Measurements from ENCODE around the gene RHOT1.

Gene RHOT1

GRCh38 chr17:32222621-32223020, 80.3 kb downstream of the RHOT1 start:
- H3K36me3 Mint-ChIP-seq, result peaks cover 9% of the 10 kb centered on the region
- H3K4me3 Mint-ChIP-seq, result no peak overlapping the region
- H3K27me3 Mint-ChIP-seq, result no peaks in the 10 kb centered on the region
- H3K9me3 Mint-ChIP-seq, result no peaks in the 10 kb centered on the region
- peaks cover 20% of the 10 kb centered on the region for H3K4me1 Mint-ChIP-seq
- H3K27ac Mint-ChIP-seq, result no peak overlapping the region

GRCh38 chr17:32223703-32224102, 81.4 kb downstream of the RHOT1 start:
- peak overlapping the region; percentile 62 for H3K27ac Mint-ChIP-seq
- no peaks in the 10 kb centered on the region for H3K27me3 Mint-ChIP-seq
- peaks cover 19% of the 10 kb centered on the region for H3K4me1 Mint-ChIP-seq
- H3K9me3 Mint-ChIP-seq, result no peaks in the 10 kb centered on the region
- H3K4me3 Mint-ChIP-seq, result no peak overlapping the region
- peaks cover 9% of the 10 kb centered on the region for H3K36me3 Mint-ChIP-seq

GRCh38 chr17:32226886-32227285, 84.6 kb downstream of the RHOT1 start:
- H3K27me3 Mint-ChIP-seq, result no peaks in the 10 kb centered on the region
- H3K4me3 Mint-ChIP-seq, result no peak overlapping the region
- peaks cover 4% of the 10 kb centered on the region for H3K36me3 Mint-ChIP-seq
- H3K27ac Mint-ChIP-seq, result no peak overlapping the region
- no peaks in the 10 kb centered on the region for H3K9me3 Mint-ChIP-seq
- peaks cover 7% of the 10 kb centered on the region for H3K4me1 Mint-ChIP-seq

DNA sequence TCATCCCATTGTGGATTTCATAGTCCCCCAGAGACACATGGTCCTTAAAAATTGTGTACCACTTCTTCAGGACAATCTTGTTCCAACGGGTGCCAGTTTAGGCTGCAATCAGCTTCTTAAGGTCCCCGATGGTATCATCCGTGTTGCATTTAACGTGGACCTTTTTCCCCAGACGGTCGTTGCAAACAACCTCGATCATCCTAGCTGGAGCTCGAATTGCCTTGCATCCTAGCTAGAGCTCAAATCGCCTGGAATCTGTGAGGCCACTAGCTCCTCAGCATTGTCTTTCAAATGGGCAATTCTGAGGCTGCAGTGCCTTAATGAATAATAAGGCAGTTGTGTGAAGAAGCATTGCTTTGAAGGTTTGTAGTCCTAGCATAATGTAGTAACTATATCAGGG, 85.6 kb downstream of the RHOT1 start:
- Mint-ChIP-seq H3K27ac (no peak overlapping the region), H3K4me3 (no peak overlapping the region), H3K9me3 (no peaks in the 10 kb centered on the region)

GRCh38 chr17:32235588-32235987, 93.3 kb downstream of the RHOT1 start:
- H3K4me1 Mint-ChIP-seq, result peaks cover 12% of the 10 kb centered on the region
- H3K36me3 Mint-ChIP-seq, result no peaks in the 10 kb centered on the region
- no peaks in the 10 kb centered on the region for H3K27me3 Mint-ChIP-seq
- H3K9me3 Mint-ChIP-seq, result no peaks in the 10 kb centered on the region
- H3K27ac Mint-ChIP-seq, result no peak overlapping the region
- H3K4me3 Mint-ChIP-seq, result no peak overlapping the region

More for the DNA sequence above, 85.6 kb downstream of the RHOT1 start:
- peaks cover 13% of the 10 kb centered on the region for H3K4me1 Mint-ChIP-seq
- H3K36me3 Mint-ChIP-seq, result peaks cover 4% of the 10 kb centered on the region
- H3K27me3 Mint-ChIP-seq, result no peaks in the 10 kb centered on the region

DNA sequence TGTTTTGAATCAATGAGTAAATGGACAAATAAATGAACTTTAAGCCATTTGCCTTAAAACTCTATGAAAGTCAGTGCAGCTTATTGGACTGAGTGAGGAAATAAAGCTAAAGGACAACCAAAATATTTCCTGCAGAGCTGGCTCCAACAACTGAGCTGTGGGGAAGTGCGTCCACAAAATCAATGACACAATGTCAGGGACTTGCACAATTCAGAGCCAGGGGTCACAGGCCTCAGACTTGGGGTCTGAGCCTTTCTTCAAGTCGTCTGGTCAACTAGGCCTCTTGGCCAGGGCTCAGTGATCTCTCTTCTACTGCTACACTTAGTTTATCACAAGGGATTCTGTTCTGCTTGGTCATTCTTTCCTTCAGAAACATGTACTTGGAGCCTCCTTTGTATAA, 97.2 kb downstream of the RHOT1 start:
- Mint-ChIP-seq H3K27ac (no peak overlapping the region), H3K9me3 (no peaks in the 10 kb centered on the region), H3K4me1 (no peaks in the 10 kb centered on the region), H3K36me3 (peaks cover 2% of the 10 kb centered on the region), H3K4me3 (no peak overlapping the region), H3K27me3 (no peaks in the 10 kb centered on the region)

- no peaks in the 10 kb centered on the region for H3K27me3 Mint-ChIP-seq
- H3K9me3 Mint-ChIP-seq, result no peaks in the 10 kb centered on the region
- H3K4me3 Mint-ChIP-seq, result no peak overlapping the region
- no peaks in the 10 kb centered on the region for H3K4me1 Mint-ChIP-seq
- H3K27ac Mint-ChIP-seq, result no peak overlapping the region
- peaks cover 2% of the 10 kb centered on the region for H3K36me3 Mint-ChIP-seq
These were observed 98.4 kb downstream of the RHOT1 start for GRCh38 chr17:32240750-32241149.

DNA sequence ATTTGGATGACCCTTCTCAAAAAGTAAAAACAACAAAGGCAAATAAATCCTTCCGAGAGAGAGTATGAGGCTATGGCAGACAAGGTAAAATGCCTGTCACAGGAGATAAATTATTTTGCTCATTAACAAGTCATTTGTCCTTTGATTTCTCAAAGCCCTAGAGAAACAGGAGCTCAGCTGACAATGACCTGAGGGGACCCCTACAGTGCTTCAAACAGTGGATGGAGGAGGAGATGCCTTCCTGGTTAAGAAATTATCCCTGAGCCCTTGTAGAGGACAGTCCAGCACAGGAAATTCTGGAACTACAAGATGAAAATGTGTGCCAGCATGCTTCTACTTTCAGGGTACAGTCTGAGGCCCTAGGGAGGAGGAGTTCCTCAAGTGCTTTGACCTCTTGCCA, 99.3 kb downstream of the RHOT1 start:
- no peaks in the 10 kb centered on the region for H3K4me1 Mint-ChIP-seq

DNA sequence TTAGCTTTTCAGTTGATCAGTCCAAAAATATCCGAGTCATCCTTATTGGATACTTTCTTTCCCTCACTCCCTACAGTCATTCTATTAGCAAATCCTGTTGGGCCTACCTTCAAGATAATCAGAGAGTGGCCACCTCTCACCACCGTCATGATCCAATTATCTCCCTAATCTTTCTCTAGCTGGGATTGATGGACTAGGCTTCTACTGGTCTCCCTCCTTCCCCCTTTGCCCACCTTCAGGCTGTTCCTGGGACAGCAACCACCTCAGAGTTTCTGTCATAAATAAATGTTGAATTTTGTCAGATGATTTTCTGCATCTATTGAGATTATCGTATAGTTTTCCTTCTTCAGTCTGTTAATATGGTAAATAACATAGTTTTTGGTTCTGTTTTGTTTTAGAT, 107.2 kb downstream of the RHOT1 start:
- H3K27me3 Mint-ChIP-seq, result no peaks in the 10 kb centered on the region
- H3K4me1 Mint-ChIP-seq, result no peaks in the 10 kb centered on the region
- H3K36me3 Mint-ChIP-seq, result no peaks in the 10 kb centered on the region
- no peak overlapping the region for H3K4me3 Mint-ChIP-seq
- no peaks in the 10 kb centered on the region for H3K9me3 Mint-ChIP-seq
- H3K27ac Mint-ChIP-seq, result no peak overlapping the region

More for the DNA sequence above, 99.3 kb downstream of the RHOT1 start:
- Mint-ChIP-seq H3K4me3 (no peak overlapping the region), H3K36me3 (peaks cover 2% of the 10 kb centered on the region), H3K27me3 (no peaks in the 10 kb centered on the region), H3K9me3 (no peaks in the 10 kb centered on the region), H3K27ac (no peak overlapping the region)

GRCh38 chr17:32253117-32253611, 110.9 kb downstream of the RHOT1 start:
- H3K27ac Mint-ChIP-seq, result no peak overlapping the region
- no peaks in the 10 kb centered on the region for H3K36me3 Mint-ChIP-seq
- no peaks in the 10 kb centered on the region for H3K9me3 Mint-ChIP-seq
- H3K27me3 Mint-ChIP-seq, result no peaks in the 10 kb centered on the region
- no peaks in the 10 kb centered on the region for H3K4me1 Mint-ChIP-seq
- H3K4me3 Mint-ChIP-seq, result no peak overlapping the region

DNA sequence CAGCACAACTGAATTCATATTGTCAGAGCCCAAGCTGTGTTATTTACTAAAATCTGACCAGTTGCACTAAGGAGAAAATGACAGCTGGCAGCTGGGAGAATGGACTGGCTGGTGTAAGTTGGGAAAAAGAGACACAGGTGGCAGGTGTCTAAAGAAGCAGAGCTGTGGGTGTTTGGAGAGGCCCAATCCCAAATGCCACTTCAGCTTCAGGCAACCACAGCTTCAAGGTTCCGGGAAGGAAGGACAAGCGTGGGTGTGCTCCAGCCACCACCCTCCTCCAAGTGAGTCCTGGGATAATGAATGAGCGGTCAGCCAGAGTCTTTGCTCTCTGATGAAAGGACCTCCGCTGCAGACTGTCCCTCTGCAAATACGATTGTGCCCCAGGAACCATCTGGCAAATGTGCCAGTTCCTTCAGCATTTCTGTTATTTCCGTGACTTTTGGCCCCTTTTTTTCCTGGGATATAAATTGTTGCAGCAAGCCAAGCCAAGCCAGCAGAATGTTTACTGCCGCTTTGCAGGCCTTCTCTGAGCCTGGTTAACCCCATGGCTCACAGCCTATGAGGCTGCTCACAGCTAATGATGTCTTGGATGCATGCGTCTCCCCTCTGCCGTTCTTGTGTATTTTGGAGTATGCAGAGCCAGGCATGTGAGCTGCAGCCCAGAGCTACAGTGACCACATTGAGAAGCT, 113.9 kb downstream of the RHOT1 start:
- Mint-ChIP-seq H3K4me3 (no peak overlapping the region), H3K27ac (no peak overlapping the region), H3K4me1 (no peaks in the 10 kb centered on the region), H3K9me3 (no peaks in the 10 kb centered on the region), H3K36me3 (no peaks in the 10 kb centered on the region), H3K27me3 (peaks cover 6% of the 10 kb centered on the region)

DNA sequence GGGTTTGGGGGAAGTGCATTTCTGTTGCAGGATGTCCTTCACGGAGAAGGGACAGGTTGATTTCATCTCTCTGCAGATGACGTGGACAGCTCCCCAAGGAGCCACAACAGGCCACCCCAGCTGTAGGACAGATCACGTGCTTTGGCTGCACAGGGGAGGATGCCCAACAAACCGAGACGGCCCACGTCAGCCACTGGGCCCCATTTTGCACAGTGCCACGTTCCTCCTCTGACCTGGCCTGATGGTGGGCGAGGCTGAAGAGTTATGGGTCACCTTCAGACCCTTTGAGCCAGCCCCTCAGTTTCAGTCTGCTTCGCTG, 114.4 kb downstream of the RHOT1 start:
- no peak overlapping the region for H3K4me3 Mint-ChIP-seq
- H3K9me3 Mint-ChIP-seq, result no peaks in the 10 kb centered on the region
- H3K27me3 Mint-ChIP-seq, result peaks cover 6% of the 10 kb centered on the region
- H3K36me3 Mint-ChIP-seq, result no peaks in the 10 kb centered on the region
- H3K4me1 Mint-ChIP-seq, result no peaks in the 10 kb centered on the region
- no peak overlapping the region for H3K27ac Mint-ChIP-seq

DNA sequence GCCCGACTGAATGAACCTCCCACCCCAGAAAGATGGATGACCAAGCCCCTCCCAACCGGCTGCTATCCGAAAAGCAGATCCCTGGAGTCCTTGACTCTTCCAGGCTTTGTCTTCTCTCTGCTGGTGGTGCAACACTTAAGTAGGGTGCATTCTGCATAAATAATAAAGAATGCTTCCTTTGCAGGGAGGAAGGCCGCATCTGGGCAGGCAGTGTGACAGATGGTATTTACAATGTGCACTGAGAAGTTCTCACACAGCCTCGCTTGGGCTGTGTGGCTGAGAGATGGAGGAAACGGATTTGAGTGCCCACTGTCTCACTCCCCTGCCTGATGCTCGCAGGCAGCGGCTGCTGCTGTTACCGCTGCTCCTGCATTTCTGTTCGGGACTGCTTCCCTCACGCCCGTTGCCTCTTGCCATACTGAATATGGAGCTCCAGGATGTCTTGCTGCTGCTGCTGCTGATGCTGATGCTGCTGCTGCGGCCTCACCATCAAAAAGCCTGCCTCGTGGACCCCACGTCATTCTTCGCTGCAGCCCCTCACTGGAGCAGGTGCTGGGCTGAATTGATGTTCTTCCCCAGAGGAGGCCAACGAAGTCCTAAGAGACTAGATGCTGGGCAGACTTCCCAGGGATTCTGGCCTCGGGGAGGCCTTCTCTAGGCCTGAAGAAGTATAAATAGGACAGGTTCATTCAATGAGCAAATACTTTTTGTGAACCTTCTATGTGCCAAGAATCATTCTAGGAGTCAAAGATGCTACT, 116.3 kb downstream of the RHOT1 start:
- Mint-ChIP-seq H3K4me3 (no peak overlapping the region), H3K4me1 (no peaks in the 10 kb centered on the region), H3K27ac (no peak overlapping the region), H3K9me3 (no peaks in the 10 kb centered on the region), H3K36me3 (no peaks in the 10 kb centered on the region), H3K27me3 (peaks cover 12% of the 10 kb centered on the region)

- Mint-ChIP-seq H3K27ac (no peak overlapping the region), H3K4me3 (no peak overlapping the region), H3K27me3 (peaks cover 22% of the 10 kb centered on the region), H3K4me1 (no peaks in the 10 kb centered on the region), H3K9me3 (no peaks in the 10 kb centered on the region), H3K36me3 (no peaks in the 10 kb centered on the region)
These were observed 117.3 kb downstream of the RHOT1 start for GRCh38 chr17:32259586-32259985.

GRCh38 chr17:32261417-32261736, 119.1 kb downstream of the RHOT1 start:
- Mint-ChIP-seq H3K27me3 (peaks cover 24% of the 10 kb centered on the region), H3K9me3 (no peaks in the 10 kb centered on the region), H3K4me3 (no peak overlapping the region), H3K36me3 (no peaks in the 10 kb centered on the region), H3K27ac (no peak overlapping the region), H3K4me1 (peaks cover 3% of the 10 kb centered on the region)

GRCh38 chr17:32261936-32262510, 119.7 kb downstream of the RHOT1 start:
- Mint-ChIP-seq H3K27me3 (peaks cover 25% of the 10 kb centered on the region), H3K9me3 (no peaks in the 10 kb centered on the region), H3K27ac (no peak overlapping the region), H3K4me3 (no peak overlapping the region), H3K36me3 (no peaks in the 10 kb centered on the region), H3K4me1 (peaks cover 7% of the 10 kb centered on the region)
